SK-N-SH (cell line): ENCODE data around the gene SLC2A5.

Experiments
- FOSL2 ChIP-seq: IDR thresholded peaks from 2 replicates; pipeline ENCODE4 v1.4.0; 2012; ENCODE audit warnings: low read depth, mild to moderate bottlenecking, moderate library complexity, borderline replicate concordance
- RCOR1 ChIP-seq: fragments of 150-350 bp; IDR thresholded peaks from 2 replicates; pipeline ENCODE4 v1.6.1; 2017; ENCODE audit warnings: antibody characterized with exemption, low read length
- TAF1 ChIP-seq: IDR thresholded peaks from 2 replicates; pipeline ENCODE4 v1.6.1; 2012; ENCODE audit warnings: low read depth, mild to moderate bottlenecking, low read length, moderate library complexity, borderline replicate concordance
- TF ChIP-seq, protein P1 (sequence below): fragments of 200-600 bp; sonication (generic); IDR thresholded peaks from 2 replicates; pipeline ENCODE4 v1.6.1; 2017; ENCODE audit warnings: antibody characterized with exemption, mild to moderate bottlenecking, moderate library complexity
- TF ChIP-seq, protein P2 (sequence below): fragments of 150-350 bp; IDR thresholded peaks from 2 replicates; pipeline ENCODE4 v1.6.1; 2017; ENCODE audit warnings: antibody characterized with exemption, low read length, low read depth, borderline replicate concordance

DNA sequence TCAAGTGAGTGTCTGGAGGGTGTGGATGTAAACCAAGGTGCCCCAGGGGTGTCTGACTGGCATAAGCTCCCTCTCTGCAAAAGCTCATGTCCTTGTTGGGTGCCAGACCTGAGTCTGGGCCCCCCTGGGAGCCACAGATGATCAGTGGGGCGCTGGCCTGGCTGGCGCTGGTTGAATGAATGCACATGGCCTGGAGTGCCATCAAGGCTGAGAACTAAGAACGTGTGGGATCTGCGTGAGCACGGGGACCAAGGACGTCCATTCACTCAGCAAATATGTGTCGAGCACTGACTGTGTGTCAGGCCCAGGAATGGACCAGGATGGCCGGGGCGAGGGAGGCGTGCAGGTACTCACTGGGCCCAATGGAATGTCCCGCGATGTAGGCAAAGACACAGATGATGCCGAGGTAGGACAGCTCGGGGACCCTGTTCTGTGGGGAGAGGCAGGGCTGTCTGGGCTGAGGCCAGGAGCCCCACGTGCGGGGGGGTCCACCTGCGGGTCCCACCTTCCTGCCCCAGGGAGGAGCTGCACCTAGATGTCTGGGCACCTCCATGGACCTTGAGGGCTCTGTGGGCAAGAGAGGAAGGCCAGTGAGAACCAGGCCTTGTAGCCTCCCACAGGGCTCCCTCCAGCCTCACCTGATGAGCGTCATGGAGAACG lies 62.3 kb downstream of the SLC2A5 start:
- TF ChIP-seq, protein P1, sequence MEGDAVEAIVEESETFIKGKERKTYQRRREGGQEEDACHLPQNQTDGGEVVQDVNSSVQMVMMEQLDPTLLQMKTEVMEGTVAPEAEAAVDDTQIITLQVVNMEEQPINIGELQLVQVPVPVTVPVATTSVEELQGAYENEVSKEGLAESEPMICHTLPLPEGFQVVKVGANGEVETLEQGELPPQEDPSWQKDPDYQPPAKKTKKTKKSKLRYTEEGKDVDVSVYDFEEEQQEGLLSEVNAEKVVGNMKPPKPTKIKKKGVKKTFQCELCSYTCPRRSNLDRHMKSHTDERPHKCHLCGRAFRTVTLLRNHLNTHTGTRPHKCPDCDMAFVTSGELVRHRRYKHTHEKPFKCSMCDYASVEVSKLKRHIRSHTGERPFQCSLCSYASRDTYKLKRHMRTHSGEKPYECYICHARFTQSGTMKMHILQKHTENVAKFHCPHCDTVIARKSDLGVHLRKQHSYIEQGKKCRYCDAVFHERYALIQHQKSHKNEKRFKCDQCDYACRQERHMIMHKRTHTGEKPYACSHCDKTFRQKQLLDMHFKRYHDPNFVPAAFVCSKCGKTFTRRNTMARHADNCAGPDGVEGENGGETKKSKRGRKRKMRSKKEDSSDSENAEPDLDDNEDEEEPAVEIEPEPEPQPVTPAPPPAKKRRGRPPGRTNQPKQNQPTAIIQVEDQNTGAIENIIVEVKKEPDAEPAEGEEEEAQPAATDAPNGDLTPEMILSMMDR, result no peak
- TF ChIP-seq RCOR1 (no peak), TAF1 (no peak), FOSL2 (no peak)
- TF ChIP-seq, protein P2, sequence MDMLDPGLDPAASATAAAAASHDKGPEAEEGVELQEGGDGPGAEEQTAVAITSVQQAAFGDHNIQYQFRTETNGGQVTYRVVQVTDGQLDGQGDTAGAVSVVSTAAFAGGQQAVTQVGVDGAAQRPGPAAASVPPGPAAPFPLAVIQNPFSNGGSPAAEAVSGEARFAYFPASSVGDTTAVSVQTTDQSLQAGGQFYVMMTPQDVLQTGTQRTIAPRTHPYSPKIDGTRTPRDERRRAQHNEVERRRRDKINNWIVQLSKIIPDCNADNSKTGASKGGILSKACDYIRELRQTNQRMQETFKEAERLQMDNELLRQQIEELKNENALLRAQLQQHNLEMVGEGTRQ, result no peak
